ENCODE data around the gene CEMIP.

DNA sequence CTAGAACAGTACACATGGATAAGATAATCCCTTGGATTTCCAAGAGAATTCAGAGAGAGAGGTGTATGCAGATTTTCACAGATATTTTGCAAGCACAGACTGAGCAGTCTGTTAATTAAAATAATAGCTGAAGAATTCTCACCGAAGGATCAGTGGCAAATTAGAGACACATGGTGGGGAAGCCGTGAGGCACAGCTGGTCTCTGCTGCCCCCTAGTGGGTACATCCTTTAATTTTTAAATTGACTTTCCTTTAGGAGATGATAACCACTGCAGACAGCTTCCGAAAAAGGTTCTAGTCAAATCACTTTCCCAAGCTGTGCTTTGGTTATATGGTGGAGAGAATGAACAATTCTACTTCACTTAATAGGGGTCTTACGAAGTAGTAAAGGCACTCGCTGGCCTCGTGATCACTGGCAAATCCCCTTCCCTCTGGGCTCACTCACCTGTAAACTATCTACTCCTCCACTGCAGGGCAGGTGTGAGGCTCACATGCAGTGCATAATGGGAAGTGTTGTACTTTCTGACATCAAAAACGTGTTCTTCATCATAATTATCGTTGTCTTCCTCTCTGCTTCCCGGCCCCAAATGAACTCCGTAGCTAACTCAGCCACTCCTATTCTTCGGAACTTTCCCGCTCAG, 191.0 kb downstream of the CEMIP start:
- TF ChIP-seq POLR2AphosphoS5 (IDR thresholded peaks at IDR 0.05) = no peak
- TF ChIP-seq POLR2A (IDR thresholded peaks at IDR 0.05) = no peak
